SK-N-SH (cell line): ENCODE measurements around the gene SHISA5. TPM values are rescaled to one million over a fixed set of nuclear protein-coding genes. Genes with fewer than 3 reads are reported as not detected.

Experiments used
- CTCF ChIA-PET: fragments of 300-600, 350-600 bp; formaldehyde crosslinking; extraction: SDS; loops from one replicate; lab custom pipeline; 2021; lab: Yijun Ruan, JAX
- POLR2A ChIA-PET: fragments of 350-600 bp; sonication (Branson Sonifier 250); formaldehyde crosslinking; extraction: SDS; loops from one replicate; lab custom pipeline; 2020; ENCODE audit warnings: antibody characterized with exemption, inconsistent platforms; lab: Yijun Ruan, JAX
- DNase-seq: peaks from one replicate; pipeline ENCODE4 v3.0.0; 2012
- H2AFZ ChIP-seq: fragments of 200-600 bp; sonication (generic); 2 replicates; pipeline ENCODE4 v1.8.1; 2016; ENCODE audit warnings: antibody characterized with exemption, mild to moderate bottlenecking, low read depth
- H3F3A ChIP-seq: fragments of 200-600 bp; sonication (generic); replicated peaks from 2 replicates; pipeline ENCODE3; 2016; ENCODE audit warnings: antibody characterized with exemption, mild to moderate bottlenecking; ENCODE audit not compliant: insufficient read depth
- H3K27ac ChIP-seq, 2 experiments: fragments of 200-500 bp in 1 of 2; fragments of 200-600 bp in 1 of 2; sonication (Bioruptor generic) in 1 of 2; sonication (generic), shearing (Covaris generic) in 1 of 2; 2 replicates each; pipeline versions ENCODE4 v1.5.1 to v1.6.1; 2014 to 2016; ENCODE audit warnings: low read depth in 2 of 2, inconsistent platforms in 1 of 2, low read length in 1 of 2, mild to moderate bottlenecking in 1 of 2, mixed read lengths in 1 of 2
- H3K27me3 ChIP-seq: fragments of 200-600 bp; sonication (generic), shearing (Covaris generic); 2 replicates; pipeline ENCODE4 v1.6.1; 2016; ENCODE audit warnings: mixed run types; ENCODE audit not compliant: insufficient read depth
- H3K36me3 ChIP-seq, 2 experiments: fragments of 200-500 bp in 1 of 2; fragments of 200-600 bp in 1 of 2; sonication (Bioruptor generic) in 1 of 2; sonication (generic) in 1 of 2; replicated peaks in 1 of 2; 2 replicates each; pipeline versions ENCODE3 to v1.5.1; 2014 to 2016; ENCODE audit warnings: low read length in 1 of 2, mild to moderate bottlenecking in 1 of 2; ENCODE audit not compliant: insufficient read depth in 2 of 2, control insufficient read depth in 1 of 2
- H3K4me1 ChIP-seq, 2 experiments: fragments of 200-500 bp in 1 of 2; fragments of 200-600 bp in 1 of 2; sonication (Bioruptor generic) in 1 of 2; sonication (generic), shearing (Covaris generic) in 1 of 2; 2 replicates each; pipeline versions ENCODE4 v1.5.1 to v1.6.1; 2014 to 2016; ENCODE audit warnings: low read depth in 1 of 2, low read length in 1 of 2, mixed run types in 1 of 2; ENCODE audit not compliant: insufficient read depth in 2 of 2, control insufficient read depth in 1 of 2
- H3K4me2 ChIP-seq: fragments of 200-600 bp; sonication (generic), shearing (Covaris generic); 2 replicates; pipeline ENCODE4 v1.6.1; 2017; ENCODE audit warnings: mixed run types
- H3K4me3 ChIP-seq, 2 experiments: fragments of 200-500 bp in 1 of 2; fragments of 200-600 bp in 1 of 2; sonication (Bioruptor generic) in 1 of 2; sonication (generic), shearing (Covaris generic) in 1 of 2; 2 replicates each; pipeline versions ENCODE4 v1.5.1 to v1.8.1; 2014 to 2016; ENCODE audit warnings: low read depth in 2 of 2, inconsistent platforms in 1 of 2, low read length in 1 of 2, mild to moderate bottlenecking in 1 of 2, mixed read lengths in 1 of 2, moderate library complexity in 1 of 2
- H3K79me2 ChIP-seq: fragments of 200-600 bp; sonication (generic); 2 replicates; pipeline ENCODE4 v1.8.1; 2017; ENCODE audit warnings: mild to moderate bottlenecking; ENCODE audit not compliant: insufficient read depth
- H3K9ac ChIP-seq: fragments of 200-600 bp; sonication (generic); 2 replicates; pipeline ENCODE4 v1.6.1; 2017; ENCODE audit warnings: mixed run types
- H3K9me2 ChIP-seq: fragments of 200-600 bp; sonication (generic); 2 replicates; pipeline ENCODE4 v1.6.1; 2017; ENCODE audit warnings: mixed run types
- H3K9me3 ChIP-seq: fragments of 200-600 bp; sonication (generic); 2 replicates; pipeline ENCODE4 v1.6.1; 2017; ENCODE audit warnings: mixed run types, mild to moderate bottlenecking, moderate library complexity
- H4K20me1 ChIP-seq: fragments of 200-600 bp; sonication (generic); 2 replicates; pipeline ENCODE4 v1.6.1; 2017; ENCODE audit warnings: mild to moderate bottlenecking, mixed run types; ENCODE audit not compliant: insufficient read depth
- CHD2 ChIP-seq: fragments of 150-350 bp; IDR thresholded peaks from 2 replicates; pipeline ENCODE4 v1.6.1; 2018; ENCODE audit warnings: low read length; ENCODE audit not compliant: partially characterized antibody
- ELF1 ChIP-seq: IDR thresholded peaks from 2 replicates; pipeline ENCODE4 v1.4.0; 2012
- FOSL2 ChIP-seq: IDR thresholded peaks from 2 replicates; pipeline ENCODE4 v1.4.0; 2012; ENCODE audit warnings: low read depth, mild to moderate bottlenecking, moderate library complexity, borderline replicate concordance
- FOXJ3 ChIP-seq: sonication (generic); formaldehyde crosslinking; IDR thresholded peaks from 2 replicates; pipeline ENCODE4 v1.5.1; 2020; ENCODE audit warnings: mild to moderate bottlenecking, missing genetic modification reagents
- FOXM1 ChIP-seq: IDR thresholded peaks from 2 replicates; pipeline ENCODE4 v1.4.0; 2012; ENCODE audit warnings: low read depth, mild to moderate bottlenecking
- GABPA ChIP-seq: IDR thresholded peaks from 2 replicates; pipeline ENCODE4 v1.4.0; 2012; ENCODE audit warnings: low read depth, mild to moderate bottlenecking
- JUND ChIP-seq: IDR thresholded peaks from 2 replicates; pipeline ENCODE4 v1.4.0; 2012
- MEF2A ChIP-seq: IDR thresholded peaks from 2 replicates; pipeline ENCODE4 v1.4.0; 2012; ENCODE audit warnings: low read depth, borderline replicate concordance
- NFIC ChIP-seq: IDR thresholded peaks from 2 replicates; pipeline ENCODE4 v1.4.0; 2012; ENCODE audit warnings: borderline replicate concordance
- NRF1 ChIP-seq: IDR thresholded peaks from 2 replicates; pipeline ENCODE4 v1.6.1; 2012; ENCODE audit warnings: low read depth, mild to moderate bottlenecking, low read length
- TCF12 ChIP-seq: IDR thresholded peaks from 2 replicates; pipeline ENCODE4 v1.4.0; 2012
- TEAD4 ChIP-seq: IDR thresholded peaks from 2 replicates; pipeline ENCODE4 v1.4.0; 2012; ENCODE audit warnings: mild to moderate bottlenecking, borderline replicate concordance; ENCODE audit not compliant: insufficient read depth
- YY1 ChIP-seq: IDR thresholded peaks from 2 replicates; pipeline ENCODE4 v1.4.0; 2012; ENCODE audit warnings: low read depth, mild to moderate bottlenecking
- WGBS: methylation state at CpG from one replicate; pipeline ENCODE4 v1.1.6; 2017; ENCODE audit warnings: low lambda C conversion rate; 5-methylcytosine and 5-hydroxymethylcytosine counted together
- polyA plus RNA-seq, 3 experiments: library from polyadenylated mRNA; depleted of rRNA; stranded (reverse); fragments of >200 nt; gene quantifications; 2 replicates each; pipeline ENCODE4 v1.2.3, GENCODE V29; 2012
- TF ChIP-seq, protein P1 (sequence below): IDR thresholded peaks from 2 replicates; pipeline ENCODE4; 2012
- TF ChIP-seq, protein P2 (sequence below): fragments of 150-350 bp; IDR thresholded peaks from 2 replicates; pipeline ENCODE4 v1.6.1; 2017; ENCODE audit warnings: antibody characterized with exemption, low read length, low read depth, borderline replicate concordance
- TF ChIP-seq, protein P3 (sequence below): IDR thresholded peaks from 2 replicates; pipeline ENCODE4 v1.4.0; 2012; ENCODE audit warnings: low read depth
- TF ChIP-seq, protein P4 (sequence below): fragments of 150-350 bp; IDR thresholded peaks from 2 replicates; pipeline ENCODE4 v1.6.1; 2016; ENCODE audit warnings: mild to moderate bottlenecking, low read depth, low read length

The SHISA5 gene
- polyA plus RNA-seq, 1 of the 3 experiments (the other 2 are of a cell fraction): 194 TPM

DNA sequence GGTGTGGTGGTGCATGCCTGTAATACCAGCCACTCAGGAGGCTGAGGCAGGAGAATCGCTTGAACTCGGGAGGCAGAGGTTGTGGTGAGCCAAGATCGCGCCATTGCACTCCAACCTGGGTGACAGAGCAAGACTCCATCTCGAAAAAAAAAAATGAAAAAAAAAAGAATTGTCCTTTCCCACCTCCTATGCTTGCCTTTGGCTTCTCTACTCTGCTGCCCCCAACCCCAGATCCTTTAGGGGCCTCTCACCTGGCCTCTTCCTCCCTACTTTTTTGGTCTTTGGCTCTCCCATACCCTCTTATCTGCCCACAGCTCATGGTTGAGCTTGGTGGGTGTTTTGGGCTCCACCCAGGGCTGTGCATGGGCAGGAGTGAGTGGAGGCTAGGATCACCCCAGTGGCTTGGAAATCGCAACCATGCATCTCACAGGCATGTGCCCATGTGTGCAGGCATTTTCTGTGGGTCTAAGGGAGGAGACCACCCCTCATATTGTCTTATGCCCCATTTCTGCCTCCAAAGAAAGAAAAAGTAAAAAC, 2.1 kb upstream of the SHISA5 start:
- H3K9me2 ChIP-seq: no peaks in the 10 kb centered on the region
- no peaks in the 10 kb centered on the region for H3K9me3 ChIP-seq
- H3F3A ChIP-seq: peaks cover 13% of the 10 kb centered on the region
- DNase-seq: no peak
- H3K79me2 ChIP-seq: 0 out of 2 replicates have a peak, but pooled peaks cover 3% of the 10 kb centered on the region
- over 99% methylated on average over 6 of the region's 6 CpGs for WGBS
- H3K27me3 ChIP-seq: no peaks in the 10 kb centered on the region
- H4K20me1 ChIP-seq: no peaks in the 10 kb centered on the region
- no peaks in the 10 kb centered on the region for H3K36me3 ChIP-seq
- CTCF ChIA-PET: interaction anchor here (1.5 to 3.6 kb wide), 5 partner anchors 27 to 70 kb away, joined by 7 to 57 read pairs (median 14); a partner anchor contains a TSS
- H2AFZ ChIP-seq: no peak overlapping the region
- H3K9ac ChIP-seq: no peak overlapping the region
- POLR2A ChIA-PET: no interaction called here
- peaks cover 14 to 41% of the 10 kb centered on the region in 2 experiments; a peak in 2 of 4 replicates for H3K4me1 ChIP-seq
- no peak overlapping the region for H3K4me3 ChIP-seq
- no peak overlapping the region for H3K4me2 ChIP-seq
- TF ChIP-seq, protein P1, sequence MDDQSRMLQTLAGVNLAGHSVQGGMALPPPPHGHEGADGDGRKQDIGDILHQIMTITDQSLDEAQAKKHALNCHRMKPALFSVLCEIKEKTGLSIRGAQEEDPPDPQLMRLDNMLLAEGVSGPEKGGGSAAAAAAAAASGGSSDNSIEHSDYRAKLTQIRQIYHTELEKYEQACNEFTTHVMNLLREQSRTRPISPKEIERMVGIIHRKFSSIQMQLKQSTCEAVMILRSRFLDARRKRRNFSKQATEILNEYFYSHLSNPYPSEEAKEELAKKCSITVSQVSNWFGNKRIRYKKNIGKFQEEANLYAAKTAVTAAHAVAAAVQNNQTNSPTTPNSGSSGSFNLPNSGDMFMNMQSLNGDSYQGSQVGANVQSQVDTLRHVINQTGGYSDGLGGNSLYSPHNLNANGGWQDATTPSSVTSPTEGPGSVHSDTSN: no peak
- TF ChIP-seq ELF1 (no peak), GABPA (no peak), NFIC (no peak), CHD2 (no peak), JUND (no peak), TCF12 (no peak), YY1 (no peak), TEAD4 (no peak), NRF1 (no peak), FOXM1 (no peak), FOXJ3 (CRISPR knock-in tag) (no peak), FOSL2 (no peak), MEF2A (no peak)
- TF ChIP-seq, protein P2, sequence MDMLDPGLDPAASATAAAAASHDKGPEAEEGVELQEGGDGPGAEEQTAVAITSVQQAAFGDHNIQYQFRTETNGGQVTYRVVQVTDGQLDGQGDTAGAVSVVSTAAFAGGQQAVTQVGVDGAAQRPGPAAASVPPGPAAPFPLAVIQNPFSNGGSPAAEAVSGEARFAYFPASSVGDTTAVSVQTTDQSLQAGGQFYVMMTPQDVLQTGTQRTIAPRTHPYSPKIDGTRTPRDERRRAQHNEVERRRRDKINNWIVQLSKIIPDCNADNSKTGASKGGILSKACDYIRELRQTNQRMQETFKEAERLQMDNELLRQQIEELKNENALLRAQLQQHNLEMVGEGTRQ: no peak
- TF ChIP-seq, protein P3, sequence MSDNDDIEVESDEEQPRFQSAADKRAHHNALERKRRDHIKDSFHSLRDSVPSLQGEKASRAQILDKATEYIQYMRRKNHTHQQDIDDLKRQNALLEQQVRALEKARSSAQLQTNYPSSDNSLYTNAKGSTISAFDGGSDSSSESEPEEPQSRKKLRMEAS: no peak
- TF ChIP-seq, protein P4, sequence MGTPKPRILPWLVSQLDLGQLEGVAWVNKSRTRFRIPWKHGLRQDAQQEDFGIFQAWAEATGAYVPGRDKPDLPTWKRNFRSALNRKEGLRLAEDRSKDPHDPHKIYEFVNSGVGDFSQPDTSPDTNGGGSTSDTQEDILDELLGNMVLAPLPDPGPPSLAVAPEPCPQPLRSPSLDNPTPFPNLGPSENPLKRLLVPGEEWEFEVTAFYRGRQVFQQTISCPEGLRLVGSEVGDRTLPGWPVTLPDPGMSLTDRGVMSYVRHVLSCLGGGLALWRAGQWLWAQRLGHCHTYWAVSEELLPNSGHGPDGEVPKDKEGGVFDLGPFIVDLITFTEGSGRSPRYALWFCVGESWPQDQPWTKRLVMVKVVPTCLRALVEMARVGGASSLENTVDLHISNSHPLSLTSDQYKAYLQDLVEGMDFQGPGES: no peak
- TF ChIP-seq, all 33 proteins: peak for 0
- H3K27ac ChIP-seq: no peak overlapping the region
